ENCODE data around the gene OVCA2. TPM values are rescaled to one million over a fixed set of nuclear protein-coding genes. Genes with fewer than 3 reads are reported as not detected.

Gene OVCA2
- total RNA-seq, 6 donors from 2014 or later = 20.1 to 56.1 (median 33.5) TPM

GRCh38 chr17:2053380-2054261 is 11.8 kb downstream of the OVCA2 start:
- TF ChIP-seq POLR2AphosphoS5 (IDR thresholded peaks at IDR 0.05) (no peak), EP300 (IDR thresholded peaks at IDR 0.05) (no peak), CTCF (IDR thresholded peaks at IDR 0.05) (peak; percentile 45 to 78 (median 67)), POLR2A (IDR thresholded peaks at IDR 0.05) (no peak)
- 7 to 38% methylated on average over 17 to 46 of the region's 84 CpGs for WGBS, 2 donors
- H3K4me3 ChIP-seq = peak overlapping the region; percentile 5 to 76 (median 51)
- no peaks in the 10 kb centered on the region for H3K36me3 ChIP-seq
- peak overlapping the region in 3 of 4 donors; percentile 86 to 96 (median 93) for H3K27ac ChIP-seq
- ATAC-seq (ENCODE audit: low FRiP score in 2 of 2) (peak in 1 of 2 donors; percentile 31), DNase-seq (peak; percentile 61 to 94)
- H3K4me1 ChIP-seq = peaks cover 61 to 85% (median 63%) of the 10 kb centered on the region in 4 donors
- peaks cover 0 to 63% (median 21%) of the 10 kb centered on the region in 4 donors for H3K27me3 ChIP-seq
- no peaks in the 10 kb centered on the region for H3K9me3 ChIP-seq

GRCh38 chr17:2054262-2054511 is 12.4 kb downstream of the OVCA2 start:
- ATAC-seq (ENCODE audit: low FRiP score in 2 of 2) (no peak), DNase-seq (no peak)
- Histone ChIP-seq H3K27me3 (peaks cover 0 to 63% (median 21%) of the 10 kb centered on the region in 4 donors), H3K4me1 (peaks cover 61 to 85% (median 63%) of the 10 kb centered on the region in 4 donors), H3K27ac (peak overlapping the region in 3 of 4 donors; percentile 86 to 96 (median 93)), H3K9me3 (no peaks in the 10 kb centered on the region), H3K4me3 (peak overlapping the region in 3 of 4 donors; percentile 46 to 76 (median 56)), H3K36me3 (no peaks in the 10 kb centered on the region)
- TF ChIP-seq POLR2AphosphoS5 (IDR thresholded peaks at IDR 0.05) = no peak
- no peak for TF ChIP-seq POLR2A (IDR thresholded peaks at IDR 0.05)
- TF ChIP-seq CTCF (IDR thresholded peaks at IDR 0.05) = no peak
- TF ChIP-seq EP300 (IDR thresholded peaks at IDR 0.05) = no peak
- WGBS, 2 donors = 14% methylated on average over 5 of the region's 16 CpGs; no CpG with 5 or more reads in 1 of the 2 donors

- peak; percentile 75 to 80 for ATAC-seq (ENCODE audit: low FRiP score in 2 of 2)
- WGBS, 2 donors = 8 to 9% methylated on average over 9 to 14 of the region's 72 CpGs
- Histone ChIP-seq H3K9me3 (no peaks in the 10 kb centered on the region), H3K27me3 (peaks cover 0 to 63% (median 21%) of the 10 kb centered on the region in 4 donors), H3K4me3 (peak within 1 kb of the TSS; percentile 34 to 76 (median 51)), H3K27ac (peak within 1 kb of the TSS; percentile 86 to 96 (median 91)), H3K36me3 (peaks cover 0 to 2% (median 0%) of the 10 kb centered on the region in 4 donors), H3K4me1 (peaks cover 62 to 85% (median 64%) of the 10 kb centered on the region in 4 donors)
- peak; percentile 78 to 97 for DNase-seq
- TF ChIP-seq EP300 (IDR thresholded peaks at IDR 0.05) (no peak), POLR2AphosphoS5 (IDR thresholded peaks at IDR 0.05) (peak; percentile 72 to 73), POLR2A (IDR thresholded peaks at IDR 0.05) (peak in 2 of 4 donors; percentile 56 to 71), CTCF (IDR thresholded peaks at IDR 0.05) (peak; percentile 95 to 99 (median 98))
Observed at GRCh38 chr17:2054512-2055291, 12.9 kb downstream of the OVCA2 start, which contains the start of gene HIC1. Gene HIC1, plus strand, starts transcription at chr17:2055103. Its CDS starts 1,588 bp downstream, at chr17:2056691.

GRCh38 chr17:2055292-2056205 is 13.7 kb downstream of the OVCA2 start:
- H3K4me3 ChIP-seq = peak overlapping the region; percentile 34 to 76 (median 51)
- H3K4me1 ChIP-seq = peaks cover 66 to 87% (median 68%) of the 10 kb centered on the region in 4 donors
- peaks cover 0 to 9% (median 0%) of the 10 kb centered on the region in 4 donors for H3K36me3 ChIP-seq
- no peaks in the 10 kb centered on the region for H3K9me3 ChIP-seq
- ATAC-seq (ENCODE audit: low FRiP score in 2 of 2) (peak in 1 of 2 donors; percentile 0), DNase-seq (peak in 1 of 2 donors; percentile 90)
- peaks cover 0 to 59% (median 21%) of the 10 kb centered on the region in 4 donors for H3K27me3 ChIP-seq
- 2 to 18% methylated on average over 3 to 29 of the region's 113 CpGs for whole genome bisulfite sequencing, 2 donors
- H3K27ac ChIP-seq = peak overlapping the region; percentile 86 to 96 (median 91)
- no peak for TF ChIP-seq EP300 (IDR thresholded peaks at IDR 0.05)

Measured in upper lobe of left lung (tissue), 6 donors.